Measurements from ENCODE around the gene TCEA2. TPM values are rescaled to one million over a fixed set of nuclear protein-coding genes. Genes with fewer than 3 reads are reported as not detected.

TCEA2 gene
- total and polyA plus RNA-seq, 2 of the 13 experiments (the other 11 are each of a cell fraction or from before 2014, with no cell fraction given), result 28.1 to 33.7 TPM

- TF ChIP-seq CEBPZ (IDR thresholded peaks at IDR 0.05; ENCODE audit: low read length) (no peak), CEBPG (CRISPR knock-in tag; IDR thresholded peaks at IDR 0.05) (peak; percentile 30; the same call in 1 of the 2 replicates), ZBTB10 (CRISPR knock-in tag; IDR thresholded peaks at IDR 0.05; ENCODE audit: borderline replicate concordance) (no peak), HES4 (CRISPR knock-in tag; IDR thresholded peaks at IDR 0.05; ENCODE audit: borderline replicate concordance) (peak; percentile 92), ZNF256 (CRISPR knock-in tag; conservative IDR thresholded peaks at IDR 0.05) (no peak), HNF4G (IDR thresholded peaks at IDR 0.05; ENCODE audit: borderline replicate concordance, low read depth, low read length) (no peak; the same call in 1 of the 2 replicates), HNF4G (CRISPR knock-in tag; IDR thresholded peaks at IDR 0.05; ENCODE audit: borderline replicate concordance, low read depth) (peak; percentile 47; the same call in 1 of the 2 replicates), GTF3A (CRISPR knock-in tag; conservative IDR thresholded peaks at IDR 0.05) (no peak), EEA1 (CRISPR knock-in tag; IDR thresholded peaks at IDR 0.05; ENCODE audit: borderline replicate concordance) (no peak), ZNF383 (CRISPR knock-in tag; IDR thresholded peaks at IDR 0.05; ENCODE audit: borderline replicate concordance) (no peak), HNRNPUL1 (IDR thresholded peaks at IDR 0.05; ENCODE audit: low read depth, low read length) (no peak), MTF2 (CRISPR knock-in tag; IDR thresholded peaks at IDR 0.05; ENCODE audit: borderline replicate concordance) (0 out of 2 replicates have a peak, but pooled peaks have one; percentile 63), ZNF232 (CRISPR knock-in tag; IDR thresholded peaks at IDR 0.05; ENCODE audit: borderline replicate concordance) (no peak), GMEB2 (CRISPR knock-in tag; IDR thresholded peaks at IDR 0.05; ENCODE audit: low read depth) (no peak), CHD4 (IDR thresholded peaks at IDR 0.05; ENCODE audit: borderline replicate concordance, low read length) (no peak)
These were observed 9.8 kb upstream of the TCEA2 start (continued) for GRCh38 chr20:64052987-64053840.
